PC-3 (cell line): ENCODE data around the gene PYDC2. TPM values are rescaled to one million over a fixed set of nuclear protein-coding genes. Genes with fewer than 3 reads are reported as not detected.

Source experiments
- ATAC-seq: fragments of 200-7000 bp; cut with Tn5 transposase; 2 replicates; pipeline ENCODE4 v1.9.1; 2020; ENCODE audit warnings: mild to moderate bottlenecking, moderate library complexity
- BruUV-seq: library from RNA; stranded (reverse); fragments of 400-500 nt; replicated peaks from 2 replicates; lab custom pipeline; 2021; lab: Mats Ljungman, UMichigan
- CTCF ChIA-PET: fragments of 300-600 bp; sonication (Branson Sonifier 250); formaldehyde crosslinking; loops from one replicate; lab custom pipeline; 2022; ENCODE audit warnings: antibody characterized with exemption; lab: Charles Lee
- POLR2A ChIA-PET: fragments of 300-600 bp; sonication (Branson Sonifier 250); formaldehyde crosslinking; loops from one replicate; lab custom pipeline; 2022; ENCODE audit warnings: antibody characterized with exemption; ENCODE audit not compliant: unreplicated experiment; lab: Charles Lee
- DNase-seq: peaks from one replicate; pipeline ENCODE4 v3.0.0-alpha.2; 2015
- H2AFZ ChIP-seq: fragments of 300-600 bp; sonication (generic); 2 replicates; pipeline ENCODE4 v1.6.0; 2016; ENCODE audit warnings: antibody characterized with exemption, low read length
- H3F3A ChIP-seq: fragments of 300-600 bp; sonication (generic); one replicate; pipeline ENCODE4 v1.6.0; 2017; ENCODE audit warnings: antibody characterized with exemption, low read length, control low read depth, mild to moderate bottlenecking; ENCODE audit not compliant: unreplicated experiment
- H3K27ac ChIP-seq: fragments of 300-600 bp; sonication (generic); 2 replicates; pipeline ENCODE4 v1.5.1; 2016; ENCODE audit warnings: mild to moderate bottlenecking, low read length
- H3K27me3 ChIP-seq: fragments of 300-600 bp; sonication (generic); 2 replicates; pipeline ENCODE4 v1.6.1; 2016; ENCODE audit warnings: low read length, mixed read lengths
- H3K36me3 ChIP-seq: fragments of 300-600 bp; sonication (generic); 2 replicates; pipeline ENCODE4 v1.6.1; 2016; ENCODE audit warnings: low read depth, mixed run types, low read length, mixed read lengths
- H3K4me1 ChIP-seq: fragments of 300-600 bp; sonication (generic); 2 replicates; pipeline ENCODE4 v1.5.1; 2016; ENCODE audit warnings: low read length; ENCODE audit not compliant: insufficient read depth
- H3K4me2 ChIP-seq: fragments of 300-600 bp; sonication (generic); 2 replicates; pipeline ENCODE4 v1.6.0; 2016; ENCODE audit warnings: low read length
- H3K4me3 ChIP-seq: fragments of 300-600 bp; sonication (generic); 2 replicates; pipeline ENCODE4 v1.5.1; 2016; ENCODE audit warnings: mild to moderate bottlenecking, low read length, mixed read lengths
- H3K79me2 ChIP-seq: fragments of 300-600 bp; sonication (generic); 2 replicates; pipeline ENCODE4 v1.6.1; 2017; ENCODE audit warnings: low read length, mixed read lengths
- H3K9ac ChIP-seq: fragments of 300-600 bp; sonication (generic); 2 replicates; pipeline ENCODE4 v1.6.0; 2016; ENCODE audit warnings: mild to moderate bottlenecking, low read length
- H3K9me2 ChIP-seq: fragments of 300-600 bp; sonication (generic); replicated peaks from 2 replicates; pipeline ENCODE4 v1.6.1; 2016; ENCODE audit warnings: mixed run types, low read length, mixed read lengths
- H3K9me3 ChIP-seq: fragments of 300-600 bp; sonication (generic); 2 replicates; pipeline ENCODE4 v1.6.1; 2016; ENCODE audit warnings: low read length, mixed read lengths
- H4K20me1 ChIP-seq: fragments of 300-600 bp; sonication (generic); 2 replicates; pipeline ENCODE4 v1.6.1; 2016; ENCODE audit warnings: low read length, mixed read lengths
- CTCF ChIP-seq: fragments of 300-600 bp; sonication (generic); conservative IDR thresholded peaks from 2 replicates; pipeline ENCODE4 v1.5.1; 2017; ENCODE audit warnings: antibody characterized with exemption, low read depth, mild to moderate bottlenecking, low read length
- EZH2 ChIP-seq: fragments of 300-600 bp; sonication (generic); IDR thresholded peaks from one replicate; pipeline ENCODE4 v1.6.1; 2017; ENCODE audit warnings: antibody characterized with exemption, mild to moderate bottlenecking, low read length; ENCODE audit not compliant: unreplicated experiment
- EZH2phosphoT487 ChIP-seq: fragments of 300-600 bp; sonication (generic); IDR thresholded peaks from 2 replicates; pipeline ENCODE4 v1.6.1; 2018; ENCODE audit warnings: mild to moderate bottlenecking, antibody characterized with exemption, low read length, borderline replicate concordance
- intact Hi-C: fragments of 100-400 bp; cut with micrococcal nuclease; formaldehyde crosslinking; loops from 2 replicates; pipeline ENCODE4 v1.9.0; 2023
- total RNA-seq: library from RNA; depleted of rRNA; stranded (reverse); fragments of >200 nt; gene quantifications from 2 replicates; pipeline ENCODE4 v1.2.3, GENCODE V29; 2014

Gene PYDC2
- total RNA-seq, 1 experiment from 2014 or later, result not detected

GRCh38 chr3:191414286-191414685 lies 46.7 kb upstream of the PYDC2 start:
- Histone ChIP-seq H3K9me3 (0 out of 2 replicates have a peak, but pooled peaks cover 5% of the 10 kb centered on the region), H3K4me3 (no peak overlapping the region), H4K20me1 (no peaks in the 10 kb centered on the region), H2AFZ (no peak overlapping the region), H3K4me2 (no peak overlapping the region), H3K27ac (no peak overlapping the region), H3K9me2 (no peaks in the 10 kb centered on the region), H3F3A (no peaks in the 10 kb centered on the region), H3K9ac (no peak overlapping the region), H3K79me2 (no peaks in the 10 kb centered on the region), H3K4me1 (peaks cover 11% of the 10 kb centered on the region), H3K36me3 (no peaks in the 10 kb centered on the region), H3K27me3 (no peaks in the 10 kb centered on the region)
- DNase-seq, result no peak
- ChIA-PET CTCF (no interaction called here), POLR2A (no interaction called here)
- intact Hi-C loops, result loop anchor here (10.0 kb wide), 2 partner anchors 529 to 771 kb away; no protein-coding TSS in a partner anchor
- ATAC-seq, result no peak
- TF ChIP-seq EZH2 (no peak), EZH2phosphoT487 (no peak), CTCF (no peak)
- no TSS peak for BruUV-seq

- no peak overlapping the region for H2AFZ ChIP-seq
- H3K9me2 ChIP-seq, result no peaks in the 10 kb centered on the region
- ATAC-seq (no peak), DNase-seq (no peak)
- 0 out of 2 replicates have a peak, but pooled peaks cover 5% of the 10 kb centered on the region for H3K9me3 ChIP-seq
- H3K27ac ChIP-seq, result no peak overlapping the region
- H3K36me3 ChIP-seq, result no peaks in the 10 kb centered on the region
- ChIA-PET CTCF (interaction anchor here (0.7 kb wide), 1 partner anchor 157 kb away, joined by 3 read pairs; no protein-coding TSS in a partner anchor), POLR2A (no interaction called here)
- intact Hi-C loops, result loop anchor here (5.0 to 10.0 kb wide), 3 partner anchors 293 to 770 kb away; no protein-coding TSS in a partner anchor
- H3K4me3 ChIP-seq, result no peak overlapping the region
- H4K20me1 ChIP-seq, result no peaks in the 10 kb centered on the region
- no TSS peak for BruUV-seq
- peaks cover 11% of the 10 kb centered on the region for H3K4me1 ChIP-seq
- H3K4me2 ChIP-seq, result no peak overlapping the region
- H3K79me2 ChIP-seq, result no peaks in the 10 kb centered on the region
- no peaks in the 10 kb centered on the region for H3F3A ChIP-seq
- no peaks in the 10 kb centered on the region for H3K27me3 ChIP-seq
- no peak for TF ChIP-seq EZH2phosphoT487
- no peak for TF ChIP-seq CTCF
- no peak for TF ChIP-seq EZH2
- no peak overlapping the region for H3K9ac ChIP-seq
These were observed 46.2 kb upstream of the PYDC2 start for GRCh38 chr3:191414732-191415131.

GRCh38 chr3:191415566-191415965 lies 45.4 kb upstream of the PYDC2 start:
- TF ChIP-seq EZH2, result no peak
- Histone ChIP-seq H2AFZ (no peak overlapping the region), H3K4me2 (no peak overlapping the region), H3K79me2 (no peaks in the 10 kb centered on the region), H3K4me3 (no peak overlapping the region), H3K36me3 (no peaks in the 10 kb centered on the region), H3F3A (no peaks in the 10 kb centered on the region), H3K4me1 (peaks cover 11% of the 10 kb centered on the region), H3K9me2 (no peaks in the 10 kb centered on the region), H3K27me3 (no peaks in the 10 kb centered on the region), H3K9ac (no peak overlapping the region), H3K27ac (no peak overlapping the region), H3K9me3 (no peaks in the 10 kb centered on the region), H4K20me1 (no peaks in the 10 kb centered on the region)
- intact Hi-C loops, result loop anchor here (5.0 to 10.0 kb wide), 3 partner anchors 292 to 769 kb away; no protein-coding TSS in a partner anchor
- POLR2A ChIA-PET, result no interaction called here
- DNase-seq (no peak), ATAC-seq (no peak)
- CTCF ChIA-PET, result interaction anchor here (0.7 kb wide), 1 partner anchor 158 kb away, joined by 3 read pairs; no protein-coding TSS in a partner anchor
- BruUV-seq, result no TSS peak
